ENCODE results near the gene VRK3.
"Not testable (repeated sequence)": the region's sequence is repeated elsewhere in the genome, so short reads cannot be mapped to it uniquely, and the experiment has no call there.

DNA sequence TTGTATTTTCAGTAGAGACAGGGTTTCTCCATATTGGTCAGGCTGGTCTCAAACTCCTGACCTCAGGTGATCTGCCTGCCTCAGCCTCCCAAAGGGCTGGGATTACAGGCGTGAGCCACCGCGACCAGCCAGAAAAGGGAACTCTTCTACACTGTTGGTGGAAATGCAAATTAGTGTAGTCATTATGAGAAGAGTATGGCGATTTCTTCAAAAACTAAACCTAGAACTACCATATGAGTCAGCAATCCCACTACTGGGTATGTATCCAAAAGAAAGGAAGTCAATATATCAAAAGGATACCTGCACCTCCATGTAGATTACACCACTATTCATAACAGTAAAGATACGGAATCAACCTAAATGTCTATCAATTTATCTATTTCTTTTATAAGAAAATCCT, 80.6 kb downstream of the VRK3 start:
- TF ChIP-seq POLR2A (IDR thresholded peaks at IDR 0.05) = not testable (repeated sequence)
- TF ChIP-seq, protein P1, sequence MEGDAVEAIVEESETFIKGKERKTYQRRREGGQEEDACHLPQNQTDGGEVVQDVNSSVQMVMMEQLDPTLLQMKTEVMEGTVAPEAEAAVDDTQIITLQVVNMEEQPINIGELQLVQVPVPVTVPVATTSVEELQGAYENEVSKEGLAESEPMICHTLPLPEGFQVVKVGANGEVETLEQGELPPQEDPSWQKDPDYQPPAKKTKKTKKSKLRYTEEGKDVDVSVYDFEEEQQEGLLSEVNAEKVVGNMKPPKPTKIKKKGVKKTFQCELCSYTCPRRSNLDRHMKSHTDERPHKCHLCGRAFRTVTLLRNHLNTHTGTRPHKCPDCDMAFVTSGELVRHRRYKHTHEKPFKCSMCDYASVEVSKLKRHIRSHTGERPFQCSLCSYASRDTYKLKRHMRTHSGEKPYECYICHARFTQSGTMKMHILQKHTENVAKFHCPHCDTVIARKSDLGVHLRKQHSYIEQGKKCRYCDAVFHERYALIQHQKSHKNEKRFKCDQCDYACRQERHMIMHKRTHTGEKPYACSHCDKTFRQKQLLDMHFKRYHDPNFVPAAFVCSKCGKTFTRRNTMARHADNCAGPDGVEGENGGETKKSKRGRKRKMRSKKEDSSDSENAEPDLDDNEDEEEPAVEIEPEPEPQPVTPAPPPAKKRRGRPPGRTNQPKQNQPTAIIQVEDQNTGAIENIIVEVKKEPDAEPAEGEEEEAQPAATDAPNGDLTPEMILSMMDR (IDR thresholded peaks at IDR 0.05) = not testable (repeated sequence)

Data from ovary (tissue), 3 donors.